ENCODE measurements around the gene SLC25A21. TPM values are rescaled to one million over a fixed set of nuclear protein-coding genes. Genes with fewer than 3 reads are reported as not detected.
"Not testable (repeated sequence)": the region's sequence is repeated elsewhere in the genome, so short reads cannot be mapped to it uniquely, and the experiment has no call there.

Gene SLC25A21
- total RNA-seq, 1 experiment from 2014 or later = 1.3 TPM

DNA sequence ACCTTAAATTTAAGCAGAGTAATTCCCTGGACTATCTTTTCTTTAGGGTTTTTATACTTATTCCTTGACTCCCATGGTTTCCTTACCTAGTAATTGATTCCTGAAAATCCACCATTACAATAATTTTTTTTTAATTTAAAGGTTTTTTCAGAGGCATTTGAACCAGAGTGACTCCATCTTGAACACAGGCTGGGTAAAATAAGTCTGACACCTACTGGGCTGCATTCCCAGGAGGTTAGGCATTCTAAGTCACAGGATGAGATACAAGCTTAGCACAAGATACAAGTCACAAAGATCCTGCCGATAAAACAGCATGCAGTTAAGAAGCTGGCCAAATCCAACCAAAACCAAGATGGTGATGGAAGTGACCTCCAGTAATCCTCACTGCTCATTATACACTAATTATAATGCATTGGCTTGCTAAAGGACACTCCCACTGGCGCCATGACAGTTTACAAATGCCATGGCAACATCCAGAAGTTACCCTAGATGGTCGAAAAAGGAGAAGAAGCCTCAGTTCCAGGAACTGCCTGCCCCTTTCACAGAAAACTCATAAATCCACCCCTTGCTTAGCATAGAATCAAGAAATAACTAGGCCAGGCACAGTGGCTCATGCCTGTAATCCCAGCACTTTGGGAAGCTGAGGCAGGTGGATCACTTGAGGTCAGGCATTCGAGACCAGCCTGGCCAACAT, 53.6 kb downstream of the SLC25A21 start:
- in situ Hi-C loops (cut with HindIII; ENCODE audit: low pct_unique_long_range_greater_than_20kb, low sequenced_read_pairs) = no loop called here

DNA sequence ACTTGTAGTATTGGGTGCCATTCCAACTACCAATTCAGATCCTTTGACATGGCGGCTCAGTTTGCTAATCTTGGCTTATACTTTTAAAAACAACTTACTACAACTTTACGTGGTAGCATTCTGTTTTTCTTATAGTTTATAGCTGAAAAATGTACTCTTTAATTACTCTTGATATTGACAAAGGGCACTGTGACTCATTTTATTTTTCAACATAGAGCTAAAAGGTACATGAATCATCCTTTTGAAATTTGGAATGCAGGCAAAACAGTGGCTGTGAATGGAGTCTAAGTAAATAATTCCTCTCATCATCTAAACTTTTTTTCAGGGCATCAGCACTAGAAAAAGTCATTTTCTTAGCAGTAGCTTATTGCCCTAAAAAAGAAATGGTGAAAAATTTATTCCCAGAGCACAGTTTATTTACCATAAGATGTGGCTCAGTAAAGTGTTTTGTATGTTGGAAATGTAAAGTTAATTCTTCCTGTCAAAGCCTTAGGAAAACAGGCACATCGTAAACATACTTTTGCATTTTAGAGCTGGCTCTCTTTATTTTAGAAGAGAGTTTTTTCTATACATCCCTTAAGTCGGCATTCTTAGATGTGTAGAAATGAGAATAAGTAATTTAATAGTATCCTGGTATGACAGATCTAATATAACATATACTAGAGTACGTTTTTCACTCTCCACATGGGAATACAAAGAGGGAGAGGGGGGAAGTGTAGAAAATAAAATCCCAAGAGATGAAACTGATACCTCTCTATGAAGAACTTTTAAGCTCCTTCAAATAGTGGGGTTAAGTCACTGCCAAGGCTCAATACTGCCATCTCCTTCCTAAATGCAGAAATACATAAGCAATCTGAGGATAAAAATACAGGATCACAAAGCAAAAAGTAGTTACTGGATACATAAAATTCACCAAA, 55.2 kb downstream of the SLC25A21 start:
- DNase-seq (ENCODE audit: low read depth) = peak; percentile 12
- in situ Hi-C loops (cut with HindIII; ENCODE audit: low pct_unique_long_range_greater_than_20kb, low sequenced_read_pairs) = no loop called here

More for the DNA sequence above, 53.6 kb downstream of the SLC25A21 start:
- DNase-seq (ENCODE audit: low read depth) = no peak

DNA sequence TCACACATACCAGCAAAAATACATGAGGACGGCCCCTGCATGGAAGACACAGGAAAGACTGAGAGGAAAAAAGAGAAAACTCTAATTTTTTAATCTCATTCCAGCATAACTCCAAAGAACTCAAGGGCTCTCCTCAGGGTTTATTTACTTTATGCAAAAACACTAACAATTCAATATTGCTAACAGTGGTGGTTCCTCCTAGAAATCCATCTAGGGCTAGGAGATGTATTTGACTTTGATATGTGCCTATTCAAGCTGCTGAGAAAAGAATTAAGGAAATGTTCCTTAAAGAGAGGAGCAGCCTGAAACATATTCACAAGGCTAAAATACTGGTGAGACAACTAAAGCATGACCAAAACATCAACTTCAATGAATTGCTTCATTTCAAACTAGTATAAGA, 57.0 kb downstream of the SLC25A21 start:
- no peak for DNase-seq (ENCODE audit: low read depth)
- in situ Hi-C loops (cut with HindIII; ENCODE audit: low pct_unique_long_range_greater_than_20kb, low sequenced_read_pairs) = no loop called here

DNA sequence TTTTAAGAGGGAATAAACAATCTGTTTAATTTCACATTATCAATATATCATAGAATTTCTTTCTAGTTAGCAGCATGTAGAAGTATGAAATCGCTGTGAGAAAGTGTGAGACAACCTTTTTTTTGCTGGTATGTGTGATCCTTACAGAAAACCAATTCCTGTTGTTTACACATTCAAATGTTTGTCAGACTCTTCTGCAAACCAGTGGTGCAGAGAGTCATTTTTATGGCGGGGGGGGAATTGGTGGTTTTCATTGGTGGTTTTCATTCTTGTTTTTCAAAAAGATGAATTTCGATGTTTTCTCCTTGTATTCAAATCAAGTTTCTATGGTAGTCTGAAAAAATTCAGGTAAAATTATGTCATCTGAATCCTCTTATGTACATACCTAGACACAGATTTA, 57.8 kb downstream of the SLC25A21 start:
- in situ Hi-C loops (cut with HindIII; ENCODE audit: low pct_unique_long_range_greater_than_20kb, low sequenced_read_pairs) = no loop called here
- DNase-seq (ENCODE audit: low read depth) = no peak

DNA sequence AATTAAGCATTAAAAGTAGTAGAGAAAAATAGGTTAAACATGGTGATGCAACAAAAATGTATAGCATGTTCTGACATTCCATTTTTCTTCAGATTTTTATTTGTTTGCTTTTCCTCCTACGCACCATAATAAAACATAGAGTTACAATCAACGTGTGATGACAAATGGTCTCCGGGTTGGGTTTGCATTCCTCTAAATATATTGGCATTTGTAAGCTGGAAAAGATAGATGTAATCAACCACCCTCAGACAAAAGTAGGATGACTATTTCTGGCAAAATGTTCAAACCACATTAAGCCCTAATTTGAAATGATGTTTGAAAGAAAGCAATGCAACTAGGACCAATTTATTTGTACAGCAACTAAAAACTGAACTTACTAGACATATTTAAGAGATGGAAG, 58.4 kb downstream of the SLC25A21 start:
- no peak for DNase-seq (ENCODE audit: low read depth)
- in situ Hi-C loops (cut with HindIII; ENCODE audit: low pct_unique_long_range_greater_than_20kb, low sequenced_read_pairs) = no loop called here

DNA sequence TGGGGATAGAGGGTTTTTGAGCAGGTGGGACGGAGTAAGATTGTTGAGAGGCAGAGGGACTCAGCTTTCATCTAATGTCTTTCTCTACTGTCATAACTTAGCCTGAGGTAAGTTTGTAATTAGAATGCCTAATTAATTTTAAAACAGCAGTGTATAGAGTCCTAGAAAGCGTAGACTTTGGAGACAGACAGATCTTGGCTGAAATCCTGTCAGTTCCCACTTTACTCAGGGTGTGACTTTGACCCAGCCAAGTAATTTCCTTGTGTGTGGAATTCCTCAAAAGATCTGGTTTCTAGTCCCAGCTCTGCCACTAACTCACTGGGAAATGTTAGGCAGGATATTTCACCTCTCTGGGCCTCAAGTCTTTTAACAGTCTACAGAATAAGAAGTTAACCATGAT, 74.3 kb downstream of the SLC25A21 start:
- in situ Hi-C loops (cut with HindIII; ENCODE audit: low pct_unique_long_range_greater_than_20kb, low sequenced_read_pairs) = no loop called here
- DNase-seq (ENCODE audit: low read depth) = no peak

DNA sequence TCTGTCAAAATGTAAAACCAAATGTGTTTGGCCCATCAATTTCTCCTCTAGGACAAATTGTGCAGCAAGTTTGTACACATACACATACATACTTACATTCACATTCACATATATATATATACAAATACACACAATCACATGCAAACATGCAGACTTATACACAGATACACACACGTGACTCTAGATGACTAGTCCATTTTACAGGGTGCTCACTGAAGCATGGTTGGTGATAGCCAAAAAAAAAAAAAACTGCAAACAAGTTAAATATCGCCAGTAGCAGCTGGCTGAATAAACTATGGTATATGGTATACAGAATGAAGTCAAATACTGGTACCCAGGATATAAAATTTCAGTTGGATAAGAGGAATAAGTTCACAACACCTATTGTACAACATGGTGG, 77.9 kb downstream of the SLC25A21 start:
- in situ Hi-C loops (cut with HindIII; ENCODE audit: low pct_unique_long_range_greater_than_20kb, low sequenced_read_pairs) = no loop called here
- no peak for DNase-seq (ENCODE audit: low read depth)

DNA sequence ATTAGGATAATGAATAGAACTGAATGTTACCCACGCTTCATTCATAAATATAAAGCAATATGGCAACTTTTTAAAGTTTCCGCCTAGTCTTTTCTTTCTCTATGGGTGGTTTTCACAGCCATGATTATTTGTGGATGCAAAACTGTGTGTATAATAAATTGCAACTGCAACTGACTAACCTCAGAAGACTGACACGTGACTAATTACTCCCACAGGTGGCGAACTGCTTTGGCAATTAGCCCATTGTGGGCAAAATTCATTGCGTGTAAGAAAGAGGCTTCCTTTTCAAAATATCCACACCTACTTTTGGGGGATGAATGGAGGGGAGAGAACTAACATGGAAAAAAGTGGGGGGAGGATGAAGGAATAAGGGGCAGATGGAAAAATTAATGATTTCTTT, 79.0 kb downstream of the SLC25A21 start:
- DNase-seq (ENCODE audit: low read depth) = no peak
- in situ Hi-C loops (cut with HindIII; ENCODE audit: low pct_unique_long_range_greater_than_20kb, low sequenced_read_pairs) = no loop called here

DNA sequence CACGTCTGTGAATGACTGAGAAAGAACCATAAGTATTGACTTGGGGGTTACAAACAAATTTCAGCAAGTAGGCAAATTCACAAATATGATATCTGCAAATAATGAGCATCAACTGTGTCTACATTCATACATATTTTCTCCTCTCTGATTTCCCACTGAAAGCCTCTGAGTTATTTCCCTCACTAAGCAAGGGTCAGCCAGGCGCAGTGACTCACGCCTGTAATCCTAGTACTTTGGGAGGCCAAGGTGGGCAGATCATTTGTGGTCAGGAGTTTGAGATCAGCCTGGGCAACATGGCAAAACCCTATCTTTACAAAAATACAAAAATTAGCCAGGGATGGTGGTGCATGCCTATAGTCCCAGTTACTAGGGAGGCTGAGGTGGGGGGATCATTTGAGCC, 80.8 kb downstream of the SLC25A21 start:
- in situ Hi-C loops (cut with HindIII; ENCODE audit: low pct_unique_long_range_greater_than_20kb, low sequenced_read_pairs) = no loop called here
- no peak for DNase-seq (ENCODE audit: low read depth)

DNA sequence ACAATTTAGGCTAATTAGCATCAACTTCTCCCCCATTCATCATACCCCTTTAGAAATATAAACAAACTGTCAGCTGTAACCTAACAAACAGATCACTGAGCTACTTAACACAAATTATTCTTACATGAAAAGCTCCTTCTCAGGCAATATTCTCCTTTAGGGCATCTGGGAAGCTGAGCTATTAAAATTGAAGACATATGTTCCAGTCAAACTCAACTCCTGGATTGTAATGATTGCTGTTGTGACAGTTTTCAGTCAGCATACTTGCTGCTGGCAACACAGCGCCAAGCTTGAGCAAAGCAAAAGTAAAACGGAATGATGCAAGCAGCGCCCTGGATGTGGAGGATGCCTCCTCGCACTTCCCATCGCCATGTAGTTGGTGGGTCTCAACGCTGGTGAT, 82.4 kb downstream of the SLC25A21 start:
- no peak for DNase-seq (ENCODE audit: low read depth)
- in situ Hi-C loops (cut with HindIII; ENCODE audit: low pct_unique_long_range_greater_than_20kb, low sequenced_read_pairs) = no loop called here

DNA sequence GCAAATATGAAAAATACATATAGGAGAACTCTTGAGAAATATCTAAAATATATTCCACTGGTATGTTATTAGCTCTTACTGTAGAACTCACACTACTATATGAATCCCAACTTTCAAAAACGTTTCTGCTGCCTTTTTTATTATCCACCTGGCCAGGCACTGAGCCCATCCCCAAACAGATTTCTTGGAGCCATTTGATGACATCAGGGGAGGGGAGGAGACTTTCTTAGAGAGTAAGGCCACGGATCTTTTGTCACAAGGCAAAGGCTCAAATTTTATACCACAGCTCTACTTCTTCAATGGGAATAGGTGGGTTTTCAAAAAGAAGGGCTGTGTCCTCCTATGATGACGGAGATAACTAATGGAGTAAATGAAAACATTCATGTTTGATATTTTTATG, 83.0 kb downstream of the SLC25A21 start:
- in situ Hi-C loops (cut with HindIII; ENCODE audit: low pct_unique_long_range_greater_than_20kb, low sequenced_read_pairs) = no loop called here
- DNase-seq (ENCODE audit: low read depth) = no peak

DNA sequence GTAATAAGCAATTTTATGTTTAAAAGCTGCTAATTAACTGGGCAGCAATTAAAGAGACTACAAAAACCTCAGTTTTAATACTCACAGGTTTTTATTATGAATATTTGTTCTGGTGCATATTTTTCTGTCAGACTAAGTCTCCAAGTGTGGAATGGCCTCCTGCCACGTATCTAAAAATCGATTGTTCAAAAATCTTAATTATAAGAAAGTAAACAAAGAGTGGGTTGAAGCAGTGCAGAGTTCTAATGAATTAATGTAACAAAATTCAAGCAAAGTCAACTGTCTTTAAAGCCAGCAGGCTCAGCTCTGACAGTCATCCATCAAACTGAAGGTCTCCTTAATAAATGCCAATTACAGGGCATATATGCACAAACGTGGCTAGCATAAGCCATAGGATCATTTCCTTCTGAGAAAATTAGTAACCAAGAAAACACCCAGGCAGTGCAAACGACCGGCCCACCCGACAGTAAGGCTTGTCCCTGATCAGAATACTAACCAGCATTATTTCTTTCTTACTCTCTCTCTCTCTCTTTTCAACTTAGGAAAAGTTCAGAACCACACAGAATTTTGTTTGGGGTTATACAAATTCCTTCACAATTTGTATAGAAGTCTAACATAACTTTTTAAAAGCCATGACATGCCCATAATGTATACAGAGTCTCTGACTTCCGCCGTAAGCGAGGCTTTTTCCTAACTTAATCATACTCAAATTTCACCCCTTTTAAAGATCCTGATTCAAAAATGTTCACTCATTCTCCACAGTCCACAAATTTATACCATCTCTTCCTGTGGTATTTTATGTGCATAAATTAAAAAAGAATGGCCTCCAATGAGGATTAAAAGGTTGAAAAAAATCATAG, 83.8 kb downstream of the SLC25A21 start:
- no peak for DNase-seq (ENCODE audit: low read depth)

DNA sequence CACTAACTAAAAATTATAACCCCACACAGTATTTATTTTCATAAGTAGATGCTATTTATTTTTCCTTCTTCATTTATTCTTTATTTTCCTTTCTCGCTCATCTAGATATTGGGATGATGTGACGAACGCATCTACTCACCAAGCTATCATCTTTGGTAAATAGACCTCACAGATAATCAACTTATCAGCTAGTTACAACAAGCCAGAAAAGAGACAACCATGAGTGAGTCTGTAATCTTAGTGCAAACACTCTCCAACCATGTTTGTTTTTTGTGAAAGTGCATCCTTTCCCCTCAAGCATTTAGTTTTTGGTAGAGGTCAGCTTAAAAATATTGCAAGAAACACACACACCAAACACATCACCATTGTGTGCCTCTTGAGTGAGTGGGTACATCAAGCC, 84.9 kb downstream of the SLC25A21 start:
- no peak for DNase-seq (ENCODE audit: low read depth)
- in situ Hi-C loops (cut with HindIII; ENCODE audit: low pct_unique_long_range_greater_than_20kb, low sequenced_read_pairs) = no loop called here

More for the DNA sequence above, 83.8 kb downstream of the SLC25A21 start:
- in situ Hi-C loops (cut with HindIII; ENCODE audit: low pct_unique_long_range_greater_than_20kb, low sequenced_read_pairs) = no loop called here

DNA sequence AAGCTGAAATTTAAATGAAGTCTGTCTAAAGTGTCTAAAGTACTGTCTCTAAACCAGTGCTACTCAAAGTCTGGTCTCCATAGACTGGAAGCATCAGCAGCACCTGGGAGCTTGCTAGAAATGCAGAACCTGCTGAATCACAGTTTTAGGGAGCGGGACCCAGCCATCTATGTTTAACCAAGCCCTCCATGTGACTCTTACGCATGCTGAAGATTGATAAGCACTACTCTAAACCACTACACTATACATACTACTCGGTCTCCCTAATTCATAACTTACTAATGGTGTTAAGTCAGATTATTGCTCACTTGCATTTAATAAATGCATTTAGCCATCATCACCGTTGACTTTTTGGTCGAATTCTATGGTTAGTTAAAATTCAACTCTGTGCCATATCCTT, 88.8 kb downstream of the SLC25A21 start:
- peak; percentile 33 for DNase-seq (ENCODE audit: low read depth)
- in situ Hi-C loops (cut with HindIII; ENCODE audit: low pct_unique_long_range_greater_than_20kb, low sequenced_read_pairs) = no loop called here

DNA sequence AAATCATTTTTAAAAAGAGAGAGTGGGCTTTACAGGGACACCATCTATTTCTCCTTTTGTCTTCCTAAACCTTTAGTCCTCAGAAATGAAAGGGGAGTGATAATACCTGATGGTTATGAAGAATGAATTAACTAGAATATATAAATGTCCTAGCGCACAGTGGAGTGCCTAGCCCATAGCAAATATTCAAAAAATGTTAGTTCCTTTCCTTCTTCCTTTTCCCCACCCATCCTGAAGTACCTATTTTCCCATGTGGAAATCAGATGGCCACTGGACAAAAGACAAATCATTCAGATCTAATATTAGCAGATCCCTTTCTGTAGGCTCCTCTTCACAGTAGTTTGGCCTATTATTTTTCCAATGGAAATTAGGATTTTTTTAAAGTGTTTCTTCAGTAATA, 90.0 kb downstream of the SLC25A21 start:
- no peak for DNase-seq (ENCODE audit: low read depth)
- in situ Hi-C loops (cut with HindIII; ENCODE audit: low pct_unique_long_range_greater_than_20kb, low sequenced_read_pairs) = no loop called here

DNA sequence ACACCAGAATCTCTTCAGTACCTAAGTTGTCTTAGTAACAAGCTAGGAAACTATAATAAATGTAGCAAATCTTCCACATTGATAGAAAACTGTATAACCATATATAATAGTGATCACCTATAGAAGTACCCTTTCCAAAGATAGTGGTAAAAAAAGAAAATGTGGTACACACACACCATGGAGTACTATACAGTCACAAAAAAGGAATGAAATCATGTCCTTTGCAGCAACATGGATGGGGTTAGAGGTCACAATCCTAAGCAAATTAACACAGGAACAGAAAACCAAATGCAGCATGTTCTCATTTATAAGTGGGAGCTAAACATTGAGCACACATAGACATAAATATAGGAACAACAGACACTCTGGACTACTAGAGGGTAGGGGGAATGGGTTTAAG, 90.5 kb downstream of the SLC25A21 start:
- in situ Hi-C loops (cut with HindIII; ENCODE audit: low pct_unique_long_range_greater_than_20kb, low sequenced_read_pairs) = no loop called here
- no peak for DNase-seq (ENCODE audit: low read depth)

DNA sequence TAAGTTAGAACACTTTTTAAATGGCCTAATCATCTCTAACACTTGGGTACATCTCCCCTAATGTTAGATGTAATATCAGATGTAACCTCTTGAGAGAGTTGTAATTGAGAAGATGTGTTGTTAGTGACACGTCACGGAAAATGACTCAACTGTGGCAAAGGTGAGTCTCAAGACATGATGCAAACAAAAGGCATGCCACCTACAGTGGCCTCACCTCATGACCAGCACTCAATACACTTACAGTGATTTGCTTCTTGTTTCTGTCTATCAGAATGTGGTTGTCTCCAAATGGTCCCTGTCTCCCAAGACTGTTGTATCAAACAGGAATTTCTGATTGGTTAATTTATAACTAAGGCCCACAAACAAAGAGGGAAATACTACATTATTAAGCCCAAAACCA, 91.2 kb downstream of the SLC25A21 start:
- in situ Hi-C loops (cut with HindIII; ENCODE audit: low pct_unique_long_range_greater_than_20kb, low sequenced_read_pairs) = no loop called here
- peak; percentile 80 for DNase-seq (ENCODE audit: low read depth)

DNA sequence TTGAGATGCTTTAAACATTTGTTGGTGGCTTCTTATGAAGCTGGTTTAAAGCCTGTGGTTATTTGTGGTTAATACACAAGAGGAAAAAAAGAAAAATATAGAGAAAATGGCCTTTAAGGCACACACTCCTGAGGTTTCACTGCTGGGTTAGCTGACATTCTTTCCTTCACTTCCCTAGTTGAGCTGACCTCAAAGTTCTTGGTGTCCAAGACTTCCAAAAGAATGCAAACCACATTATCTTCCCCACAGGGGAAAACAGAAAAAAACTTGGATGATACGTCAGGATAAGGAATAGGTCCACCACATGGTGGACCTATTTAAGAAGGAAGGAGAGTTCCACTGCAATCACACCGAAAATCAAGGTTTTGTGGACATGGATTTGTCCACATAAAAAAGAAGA, 94.3 kb downstream of the SLC25A21 start:
- in situ Hi-C loops (cut with HindIII; ENCODE audit: low pct_unique_long_range_greater_than_20kb, low sequenced_read_pairs) = no loop called here
- DNase-seq (ENCODE audit: low read depth) = no peak

DNA sequence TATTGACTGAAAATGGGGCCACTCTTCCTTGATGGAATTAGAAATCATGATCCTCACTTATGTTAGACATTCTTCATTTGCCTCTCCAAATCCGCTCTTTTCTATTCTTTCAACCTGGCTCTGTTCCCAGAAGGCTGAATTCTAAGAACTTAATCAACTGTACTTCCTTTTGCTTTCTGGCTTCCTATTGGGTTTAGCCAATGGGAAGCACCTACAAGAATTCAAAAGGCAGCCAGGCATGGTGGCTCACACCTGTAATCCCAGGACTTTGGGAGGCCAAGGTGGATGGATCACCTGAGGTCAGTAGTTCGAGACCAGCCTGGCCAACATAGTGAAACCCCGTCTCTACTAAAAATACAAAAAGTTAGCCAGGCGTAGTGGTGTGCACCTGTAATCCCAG, 98.1 kb downstream of the SLC25A21 start:
- in situ Hi-C loops (cut with HindIII; ENCODE audit: low pct_unique_long_range_greater_than_20kb, low sequenced_read_pairs) = not testable (repeated sequence)
- DNase-seq (ENCODE audit: low read depth) = peak; percentile 4

Measured in Caki2 (cell line).